SU-DHL-6 (cell line): ENCODE measurements around the gene TSPAN10.

Source experiments
- EZH2phosphoT487 ChIP-seq: fragments of 200-600 bp; sonication (generic), shearing (Covaris generic); conservative IDR thresholded peaks from 2 replicates; pipeline ENCODE4 v1.6.1; 2018; ENCODE audit warnings: mild to moderate bottlenecking, antibody characterized with exemption, low read length, moderate library complexity, mixed read lengths
- TF ChIP-seq, protein P1 (sequence below): fragments of 200-600 bp; sonication (generic); IDR thresholded peaks from one replicate; pipeline ENCODE4 v1.5.1; 2017; ENCODE audit warnings: antibody characterized with exemption, mild to moderate bottlenecking, low read length, moderate library complexity; ENCODE audit not compliant: insufficient read depth, poor library complexity, severe bottlenecking

DNA sequence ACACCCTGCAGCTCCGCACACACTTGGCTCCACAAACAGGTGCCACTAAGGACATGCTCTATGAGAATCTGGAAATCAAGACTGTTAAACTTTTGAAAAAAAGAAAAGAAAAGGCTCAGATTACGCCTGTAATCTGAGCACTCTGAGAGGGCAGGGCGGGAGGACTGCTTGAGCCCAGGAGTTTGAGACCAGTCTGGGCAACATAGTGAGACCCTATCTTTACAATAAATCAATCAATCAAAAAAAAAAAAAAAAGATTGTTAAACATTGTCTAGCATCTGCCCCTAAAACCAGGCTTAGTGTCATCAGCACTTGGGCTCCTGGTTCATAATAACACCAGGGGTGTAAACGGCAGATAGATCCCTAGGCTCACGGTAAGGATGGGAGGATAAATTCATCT, 47.4 kb upstream of the TSPAN10 start:
- TF ChIP-seq, protein P1, sequence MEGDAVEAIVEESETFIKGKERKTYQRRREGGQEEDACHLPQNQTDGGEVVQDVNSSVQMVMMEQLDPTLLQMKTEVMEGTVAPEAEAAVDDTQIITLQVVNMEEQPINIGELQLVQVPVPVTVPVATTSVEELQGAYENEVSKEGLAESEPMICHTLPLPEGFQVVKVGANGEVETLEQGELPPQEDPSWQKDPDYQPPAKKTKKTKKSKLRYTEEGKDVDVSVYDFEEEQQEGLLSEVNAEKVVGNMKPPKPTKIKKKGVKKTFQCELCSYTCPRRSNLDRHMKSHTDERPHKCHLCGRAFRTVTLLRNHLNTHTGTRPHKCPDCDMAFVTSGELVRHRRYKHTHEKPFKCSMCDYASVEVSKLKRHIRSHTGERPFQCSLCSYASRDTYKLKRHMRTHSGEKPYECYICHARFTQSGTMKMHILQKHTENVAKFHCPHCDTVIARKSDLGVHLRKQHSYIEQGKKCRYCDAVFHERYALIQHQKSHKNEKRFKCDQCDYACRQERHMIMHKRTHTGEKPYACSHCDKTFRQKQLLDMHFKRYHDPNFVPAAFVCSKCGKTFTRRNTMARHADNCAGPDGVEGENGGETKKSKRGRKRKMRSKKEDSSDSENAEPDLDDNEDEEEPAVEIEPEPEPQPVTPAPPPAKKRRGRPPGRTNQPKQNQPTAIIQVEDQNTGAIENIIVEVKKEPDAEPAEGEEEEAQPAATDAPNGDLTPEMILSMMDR = no peak
- TF ChIP-seq EZH2phosphoT487 = no peak
